ENCODE measurements around the gene FURIN.
"Not testable (repeated sequence)": the region's sequence is repeated elsewhere in the genome, so short reads cannot be mapped to it uniquely, and the experiment has no call there.

The FURIN gene

DNA sequence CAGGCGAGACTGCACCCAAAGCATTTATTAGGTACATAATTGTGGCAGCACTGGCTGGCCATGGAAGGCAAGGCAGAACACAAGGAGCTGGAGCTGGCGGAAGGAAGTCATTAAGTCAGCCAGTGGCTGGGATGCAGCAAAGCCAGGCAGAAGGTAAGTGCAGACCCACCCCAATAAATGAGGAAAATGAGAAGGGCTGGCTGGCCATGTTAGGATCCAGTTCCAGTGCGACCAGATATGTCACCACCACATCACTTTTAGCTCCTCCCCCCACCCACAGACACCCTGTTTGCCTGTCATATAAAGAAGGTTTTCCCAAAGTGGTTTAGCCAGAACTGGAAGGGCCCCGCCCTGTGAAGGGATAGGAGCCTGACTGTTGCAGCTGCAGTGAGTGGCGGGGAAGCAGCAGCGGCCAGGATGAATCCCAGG lies at the start of gene FURIN:
Gene FURIN (plus strand): TSS at position 328 of the 429 bp plus-strand sequence. CDS start 7,153 bp downstream, outside the sequence.
- Histone ChIP-seq H3K27me3 (no peaks in the 10 kb centered on the region), H3K4me3 (peak within 1 kb of the TSS in 4 of 10 experiments; percentile 10 to 98 (median 94); a peak in 3 of 20 replicates), H3K9me3 (replicated peaks in 1 of 11) (no peaks in the 10 kb centered on the region), H3K36me3 (0 out of 22 replicates have a peak, but pooled peaks cover 0 to 2% (median 0%) of the 10 kb centered on the region in 11 experiments), H3K9ac (peak within 1 kb of the TSS; percentile 24 to 99 (median 96); a peak in 19 of 22 replicates), H4K20me1 (peaks cover 7 to 16% (median 14%) of the 10 kb centered on the region in 11 experiments; a peak in 16 of 22 replicates), H3K27ac (peak within 1 kb of the TSS; percentile 28 to 98 (median 94); a peak in 21 of 22 replicates), H3K4me2 (peak within 1 kb of the TSS; percentile 88 to 100 (median 99)), H3K4me1 (peaks cover 40 to 79% (median 61%) of the 10 kb centered on the region in 10 experiments)
- no peak for TF ChIP-seq Cebpa-rat (IDR thresholded peaks at IDR 0.05)

DNA sequence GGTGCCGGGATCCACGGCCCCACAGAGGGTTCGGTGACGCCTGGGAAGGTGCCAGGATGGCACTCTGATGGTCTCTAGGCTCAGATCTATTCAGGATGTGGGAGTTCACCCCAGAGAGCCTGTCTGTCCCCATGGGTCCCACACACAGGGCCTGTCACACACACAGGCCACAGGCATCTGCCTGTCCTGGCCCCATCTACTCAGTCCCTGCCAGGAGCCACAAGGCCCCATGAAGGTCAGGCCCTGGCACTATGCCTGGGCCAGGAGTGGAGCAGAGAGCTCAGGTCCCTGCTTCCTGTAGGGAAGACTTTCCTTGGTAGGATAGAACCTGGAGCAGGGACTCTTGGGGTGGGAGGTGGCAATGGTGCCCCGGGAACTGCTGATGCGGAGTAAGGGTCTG lies 49.0 kb upstream of the FURIN start:
- peaks cover 0 to 17% (median 13%) of the 10 kb centered on the region in 11 experiments; a peak in 15 of 22 replicates for H3K36me3 ChIP-seq
- peaks cover 59 to 100% (median 76%) of the 10 kb centered on the region in 10 experiments for H3K4me1 ChIP-seq
- peaks cover 0 to 8% (median 0%) of the 10 kb centered on the region in 11 experiments; a peak in 3 of 22 replicates for H4K20me1 ChIP-seq
- no peak for TF ChIP-seq Cebpa-rat (IDR thresholded peaks at IDR 0.05)
- H3K9me3 ChIP-seq (replicated peaks in 1 of 11), result no peaks in the 10 kb centered on the region
- H3K27me3 ChIP-seq, result no peaks in the 10 kb centered on the region
- peak overlapping the region; percentile 68 to 90 (median 85) for H3K27ac ChIP-seq
- H3K4me2 ChIP-seq, result peak overlapping the region; percentile 88 to 99 (median 93)
- H3K4me3 ChIP-seq, result peak overlapping the region in 5 of 10 experiments; percentile 26 to 47 (median 36); a peak in 6 of 20 replicates
- peak overlapping the region; percentile 63 to 79 (median 74); a peak in 20 of 22 replicates for H3K9ac ChIP-seq

DNA sequence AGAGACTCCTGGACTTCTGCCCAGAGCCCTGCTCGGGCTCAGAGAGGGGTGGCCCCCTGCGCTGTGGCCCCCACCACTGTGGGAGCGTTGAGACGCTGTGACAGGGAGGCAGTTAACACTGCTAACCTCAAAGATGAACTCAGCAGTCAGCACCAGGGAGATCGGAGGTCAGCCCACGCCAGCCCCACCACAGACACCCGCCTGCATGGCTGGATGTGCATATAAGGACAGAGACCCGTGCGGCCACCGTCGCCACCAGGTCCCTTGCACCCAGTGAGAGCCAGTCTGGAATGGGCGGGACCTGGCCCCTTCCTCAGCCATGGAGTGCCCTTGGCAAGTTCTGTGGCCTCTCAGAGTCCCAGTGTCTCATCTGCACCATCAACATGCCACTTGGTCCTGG lies 48.5 kb upstream of the FURIN start:
- peaks cover 59 to 99% (median 76%) of the 10 kb centered on the region in 10 experiments for H3K4me1 ChIP-seq
- peaks cover 0 to 8% (median 0%) of the 10 kb centered on the region in 11 experiments; a peak in 3 of 22 replicates for H4K20me1 ChIP-seq
- peak overlapping the region; percentile 88 to 99 (median 93) for H3K4me2 ChIP-seq
- H3K27ac ChIP-seq, result peak overlapping the region; percentile 68 to 90 (median 85); a peak in 20 of 22 replicates
- peak overlapping the region in 4 of 10 experiments; percentile 26 to 47 (median 41); a peak in 2 of 20 replicates for H3K4me3 ChIP-seq
- TF ChIP-seq Cebpa-rat (IDR thresholded peaks at IDR 0.05), result no peak
- no peaks in the 10 kb centered on the region for H3K27me3 ChIP-seq
- H3K36me3 ChIP-seq, result peaks cover 0 to 12% (median 8%) of the 10 kb centered on the region in 11 experiments; a peak in 13 of 22 replicates
- H3K9me3 ChIP-seq (replicated peaks in 1 of 11), result no peaks in the 10 kb centered on the region
- H3K9ac ChIP-seq, result peak overlapping the region; percentile 63 to 79 (median 74); a peak in 19 of 22 replicates

DNA sequence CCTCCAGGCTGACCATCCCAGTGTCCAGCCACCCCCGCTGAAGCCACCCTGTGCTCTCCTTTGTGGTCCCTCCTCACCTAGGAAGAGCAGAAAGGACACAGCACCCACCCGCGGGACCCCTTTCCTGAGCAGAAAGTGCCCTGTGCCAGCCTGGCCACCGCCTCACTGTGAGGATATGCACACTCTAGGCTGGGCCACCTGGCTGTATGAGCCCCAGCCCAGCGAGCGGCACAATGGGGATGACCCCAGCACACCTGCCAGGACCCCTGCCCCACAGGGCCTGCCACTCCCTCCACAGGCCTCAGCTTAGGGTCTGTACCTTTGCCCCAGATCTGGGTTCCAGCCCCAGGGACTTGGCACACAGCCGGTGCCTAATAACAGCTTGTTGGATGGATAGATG lies 47.9 kb upstream of the FURIN start:
- Histone ChIP-seq H3K4me2 (peak overlapping the region; percentile 88 to 99 (median 93)), H3K4me1 (peaks cover 57 to 92% (median 72%) of the 10 kb centered on the region in 10 experiments), H3K9me3 (replicated peaks in 1 of 11) (no peaks in the 10 kb centered on the region), H3K9ac (peak overlapping the region in 7 of 11 experiments; percentile 24 to 79 (median 74); a peak in 8 of 22 replicates), H4K20me1 (peaks cover 0 to 8% (median 0%) of the 10 kb centered on the region in 11 experiments; a peak in 3 of 22 replicates), H3K27ac (peak overlapping the region in 5 of 11 experiments; percentile 18 to 90 (median 88); a peak in 8 of 22 replicates), H3K36me3 (peaks cover 0 to 6% (median 2%) of the 10 kb centered on the region in 11 experiments; a peak in 10 of 22 replicates), H3K27me3 (no peaks in the 10 kb centered on the region), H3K4me3 (no peak overlapping the region)
- no peak for TF ChIP-seq Cebpa-rat (IDR thresholded peaks at IDR 0.05)

DNA sequence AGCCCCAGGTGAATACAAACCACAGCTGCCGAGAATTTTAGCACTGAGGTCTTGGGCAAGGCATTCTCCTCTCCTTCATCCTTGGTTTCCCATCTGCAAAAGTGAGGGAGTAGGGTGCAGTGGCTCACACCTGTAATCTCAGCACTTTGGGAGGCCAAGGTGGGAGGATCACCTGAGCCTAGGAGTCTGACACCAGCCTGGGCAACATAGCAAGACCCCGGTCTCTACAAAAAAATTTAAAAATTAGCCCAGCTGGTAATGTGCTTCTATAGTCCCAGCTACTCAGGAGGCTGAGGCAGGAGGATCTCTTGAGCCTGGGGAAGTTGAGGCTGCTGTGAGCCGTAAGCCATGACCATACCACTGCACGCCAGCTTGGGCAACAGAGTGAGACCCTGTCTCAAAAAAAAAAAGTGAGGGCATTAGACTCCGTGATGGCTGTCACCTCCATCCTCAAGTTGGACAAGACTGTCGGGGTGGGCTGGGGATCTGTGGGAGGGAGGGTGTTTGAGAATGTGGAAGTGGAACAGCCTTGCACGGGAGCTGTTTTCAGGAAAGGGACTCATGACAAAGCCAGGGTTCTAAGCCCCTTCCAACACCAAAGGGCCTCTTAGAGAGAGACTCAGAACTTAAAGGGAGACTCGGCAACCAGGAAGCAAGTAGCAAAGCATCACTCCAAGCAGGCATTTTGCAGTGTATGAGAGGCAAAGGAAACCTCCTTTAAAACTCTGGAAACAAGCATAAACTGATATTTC lies 46.0 kb upstream of the FURIN start:
- Histone ChIP-seq H3K27me3 (no peaks in the 10 kb centered on the region), H3K4me1 (peaks cover 38 to 81% (median 57%) of the 10 kb centered on the region in 10 experiments)
- TF ChIP-seq Cebpa-rat (IDR thresholded peaks at IDR 0.05), result no peak

DNA sequence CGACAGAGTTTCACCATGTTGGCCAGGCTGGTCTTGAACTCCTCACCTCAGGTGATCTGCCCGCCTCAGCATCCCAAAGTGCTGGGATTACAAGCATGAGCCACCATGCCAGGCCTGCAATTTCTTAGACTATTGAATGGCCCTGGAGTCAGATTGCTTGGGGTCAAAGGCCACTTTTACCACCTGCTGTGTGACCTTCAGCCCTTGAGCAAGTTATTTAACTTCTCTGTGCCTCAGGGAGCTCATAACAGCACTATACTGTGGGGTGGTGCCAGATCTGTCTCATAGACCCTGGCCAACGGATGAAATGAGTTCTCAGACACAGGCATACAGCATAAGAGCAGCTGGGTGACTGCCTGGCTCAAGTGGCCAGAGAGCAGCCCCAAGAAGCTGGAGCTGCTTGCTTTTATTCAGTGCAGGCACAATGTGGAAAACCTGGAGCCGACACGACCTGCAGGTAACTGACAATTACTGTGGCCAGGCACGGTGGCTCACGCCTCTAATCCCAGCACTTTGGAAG lies 44.9 kb upstream of the FURIN start:
- no peak for TF ChIP-seq Cebpa-rat (IDR thresholded peaks at IDR 0.05)
- H3K9ac ChIP-seq, result no peak overlapping the region
- H3K4me3 ChIP-seq, result no peak overlapping the region
- H3K4me2 ChIP-seq, result peak overlapping the region in 7 of 11 experiments; percentile 21 to 63 (median 36); a peak in 12 of 22 replicates
- no peaks in the 10 kb centered on the region for H3K27me3 ChIP-seq
- peaks cover 0 to 13% (median 7%) of the 10 kb centered on the region in 11 experiments; a peak in 8 of 22 replicates for H3K9me3 ChIP-seq (replicated peaks in 1 of 11)
- H3K36me3 ChIP-seq, result no peaks in the 10 kb centered on the region
- no peaks in the 10 kb centered on the region; a peak in 1 of 22 replicates for H4K20me1 ChIP-seq
- H3K4me1 ChIP-seq, result peaks cover 33 to 81% (median 56%) of the 10 kb centered on the region in 10 experiments
- no peak overlapping the region; a peak in 1 of 22 replicates for H3K27ac ChIP-seq

More for the DNA sequence above, 46.0 kb upstream of the FURIN start:
- Histone ChIP-seq H3K36me3 (no peaks in the 10 kb centered on the region), H3K9me3 (replicated peaks in 1 of 11) (peaks cover 0 to 13% (median 7%) of the 10 kb centered on the region in 11 experiments; a peak in 8 of 22 replicates), H3K4me2 (peak overlapping the region in 9 of 11 experiments; percentile 3 to 93 (median 33); a peak in 12 of 22 replicates), H3K9ac (no peak overlapping the region), H3K4me3 (no peak overlapping the region), H3K27ac (no peak overlapping the region; a peak in 1 of 22 replicates), H4K20me1 (peaks cover 0 to 7% (median 0%) of the 10 kb centered on the region in 11 experiments; a peak in 3 of 22 replicates)

DNA sequence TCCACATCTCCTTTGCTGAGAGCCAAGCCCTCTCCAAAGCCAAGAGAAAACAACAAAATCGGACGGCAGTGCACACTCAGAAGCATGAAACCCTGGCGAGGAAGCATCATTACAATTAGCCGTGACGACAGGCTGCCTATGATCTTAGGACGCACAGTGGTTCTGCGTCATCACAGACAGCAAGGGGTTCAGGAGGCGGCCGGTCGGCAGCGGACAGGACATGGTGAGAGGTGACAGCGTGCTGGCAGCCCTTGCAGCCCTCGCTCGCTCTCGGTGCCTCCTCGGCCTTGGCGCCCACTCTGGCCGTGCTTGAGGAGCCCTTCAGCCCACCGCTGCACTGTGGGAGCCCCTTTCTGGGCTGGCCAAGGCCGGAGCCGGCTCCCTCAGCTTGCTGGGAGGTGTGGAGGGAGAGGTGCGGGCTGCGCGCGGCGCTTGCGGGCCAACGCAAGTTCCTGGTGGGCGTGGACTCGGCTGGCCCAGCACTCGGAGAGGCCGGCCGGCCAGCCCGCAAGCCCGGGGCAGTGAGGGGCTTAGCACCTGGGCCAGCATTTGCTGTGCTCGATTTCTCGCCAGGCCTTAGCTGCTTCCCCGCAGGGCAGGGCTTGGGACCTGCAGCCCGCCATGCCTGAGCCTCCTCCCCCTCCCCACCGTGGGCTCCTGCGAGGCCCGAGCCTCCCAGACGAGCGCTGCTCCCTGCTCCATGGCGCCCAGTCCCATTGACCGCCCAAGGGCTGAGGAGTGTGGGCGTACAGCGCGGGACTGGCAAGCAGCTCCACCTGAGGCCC lies 43.1 kb upstream of the FURIN start:
- H3K36me3 ChIP-seq, H3K4me3 ChIP-seq, H3K27me3 ChIP-seq, H3K27ac ChIP-seq, H3K4me2 ChIP-seq, H3K9ac ChIP-seq, H4K20me1 ChIP-seq: not testable (repeated sequence)
- Histone ChIP-seq H3K9me3 (replicated peaks in 1 of 11) (peaks cover 0 to 13% (median 7%) of the 10 kb centered on the region in 11 experiments; a peak in 8 of 22 replicates), H3K4me1 (peaks cover 33 to 81% (median 56%) of the 10 kb centered on the region in 10 experiments)

DNA sequence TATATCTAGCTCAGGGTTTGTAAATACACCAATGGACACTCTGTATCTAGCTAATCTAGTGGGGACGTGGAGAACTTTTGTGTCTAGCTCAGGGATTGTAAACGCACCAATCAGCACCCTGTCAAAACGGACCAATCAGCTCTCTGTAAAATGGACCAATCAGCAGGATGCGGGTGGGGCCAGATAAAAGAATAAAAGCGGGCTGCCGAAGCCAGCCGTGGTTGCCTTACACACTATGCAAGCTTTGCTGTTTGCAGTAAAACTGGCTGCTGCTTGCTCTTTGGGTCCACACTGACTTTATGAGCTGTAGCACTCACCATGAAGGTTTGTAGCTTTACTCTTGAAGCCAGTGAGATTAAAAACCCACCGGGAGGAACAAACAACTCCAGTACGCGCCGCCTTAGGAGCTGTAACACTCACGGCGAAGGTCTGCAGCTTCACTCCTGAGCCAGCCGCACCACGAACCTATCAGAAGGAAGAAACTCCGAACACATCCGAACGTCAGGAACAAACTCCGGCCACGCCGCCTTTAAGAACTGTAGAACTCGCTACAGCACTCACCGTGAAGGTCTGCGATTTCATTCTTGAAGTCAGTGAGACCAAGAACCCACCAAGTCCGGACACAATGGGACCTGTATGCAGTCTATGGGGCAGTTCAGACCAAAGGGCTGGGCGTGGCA lies 42.0 kb upstream of the FURIN start:
- peak overlapping the region in 3 of 11 experiments; percentile 85 to 97 (median 87); a peak in 6 of 22 replicates for H3K4me2 ChIP-seq
- not testable (repeated sequence) for H3K36me3 ChIP-seq, H3K4me3 ChIP-seq, H3K27me3 ChIP-seq, H3K27ac ChIP-seq, H4K20me1 ChIP-seq
- peaks cover 38 to 81% (median 58%) of the 10 kb centered on the region in 10 experiments for H3K4me1 ChIP-seq
- peaks cover 0 to 13% (median 7%) of the 10 kb centered on the region in 11 experiments; a peak in 8 of 22 replicates for H3K9me3 ChIP-seq (replicated peaks in 1 of 11)
- peak overlapping the region in 1 of 11 experiments; percentile 1; a peak in 1 of 22 replicates for H3K9ac ChIP-seq
